ENCODE data around the gene ADAP1.
"Not testable (repeated sequence)": the region's sequence is repeated elsewhere in the genome, so short reads cannot be mapped to it uniquely, and the experiment has no call there.

The ADAP1 gene

DNA sequence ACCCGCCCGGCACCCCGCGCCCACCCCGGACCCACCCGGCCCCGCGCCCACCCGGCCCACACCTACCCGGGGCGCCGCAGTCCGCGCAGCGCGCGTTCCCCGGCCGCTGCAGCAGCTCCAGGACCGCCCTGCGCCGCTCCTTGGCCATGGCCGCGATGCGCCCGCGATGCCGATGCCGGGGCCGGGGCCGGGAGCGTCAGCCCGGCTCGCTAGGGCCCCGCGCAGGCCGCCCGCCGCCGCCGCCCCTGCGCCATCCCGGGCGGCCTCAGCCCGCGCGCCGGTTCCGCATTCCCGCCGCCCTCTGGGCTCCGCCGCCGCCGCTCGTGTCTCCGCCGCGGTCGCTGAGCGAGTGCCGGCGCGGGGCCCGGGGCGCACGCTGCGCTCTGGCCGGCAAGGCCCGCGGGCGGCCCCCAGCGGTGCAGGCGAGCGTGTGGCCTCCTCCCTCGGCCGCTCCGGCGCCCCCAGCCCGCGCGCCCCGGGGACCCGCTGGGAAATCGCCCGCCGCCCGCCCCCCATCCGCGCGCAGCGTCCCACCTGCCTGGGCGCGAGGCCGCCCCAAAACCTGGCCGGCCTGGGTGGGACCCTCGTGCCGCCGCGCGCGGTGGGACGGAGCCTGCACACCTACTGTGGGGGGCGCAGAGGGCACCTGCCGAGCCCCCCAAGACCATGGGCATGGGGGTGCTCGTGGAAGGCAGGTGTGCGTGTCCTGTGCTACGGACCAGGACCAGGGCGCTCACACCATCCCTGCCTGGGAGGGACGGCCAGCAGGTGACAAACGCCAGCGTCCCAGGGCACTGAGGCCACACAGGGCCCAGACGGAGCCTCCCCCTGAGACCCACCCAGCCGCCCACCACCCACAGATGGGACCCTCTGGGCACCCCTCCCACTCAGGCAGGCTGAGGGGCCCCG lies at the start of gene ADAP1:
TSS of gene ADAP1 (minus strand) at position 351 of the 909 bp plus-strand sequence. CDS start at position 148, 203 bp downstream.
- DNase-seq = peak; percentile 59

GRCh38 chr7:1002445-1002844 lies 48.0 kb upstream of the ADAP1 start:
- not testable (repeated sequence) for DNase-seq

DNA sequence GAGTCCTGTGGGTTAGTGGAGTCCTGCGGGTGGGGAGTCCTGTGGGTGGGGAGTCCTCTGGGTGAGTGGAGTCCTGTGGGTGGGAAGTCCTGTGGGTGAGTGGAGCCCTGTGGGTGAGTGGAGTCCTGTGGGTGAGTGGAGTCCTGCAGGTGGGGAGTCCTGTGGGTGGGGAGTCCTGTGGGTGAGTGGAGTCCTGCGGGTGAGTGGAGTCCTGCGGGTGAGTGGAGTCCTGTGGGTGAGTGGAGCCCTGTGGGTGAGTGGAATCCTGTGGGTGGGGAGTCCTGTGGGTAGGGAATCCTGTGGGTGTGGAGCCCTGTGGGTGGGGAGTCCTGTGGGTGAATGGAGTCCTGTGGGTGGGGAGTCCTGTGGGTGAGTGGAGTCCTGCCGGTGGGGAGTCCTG lies 47.5 kb upstream of the ADAP1 start:
- not testable (repeated sequence) for DNase-seq

DNA sequence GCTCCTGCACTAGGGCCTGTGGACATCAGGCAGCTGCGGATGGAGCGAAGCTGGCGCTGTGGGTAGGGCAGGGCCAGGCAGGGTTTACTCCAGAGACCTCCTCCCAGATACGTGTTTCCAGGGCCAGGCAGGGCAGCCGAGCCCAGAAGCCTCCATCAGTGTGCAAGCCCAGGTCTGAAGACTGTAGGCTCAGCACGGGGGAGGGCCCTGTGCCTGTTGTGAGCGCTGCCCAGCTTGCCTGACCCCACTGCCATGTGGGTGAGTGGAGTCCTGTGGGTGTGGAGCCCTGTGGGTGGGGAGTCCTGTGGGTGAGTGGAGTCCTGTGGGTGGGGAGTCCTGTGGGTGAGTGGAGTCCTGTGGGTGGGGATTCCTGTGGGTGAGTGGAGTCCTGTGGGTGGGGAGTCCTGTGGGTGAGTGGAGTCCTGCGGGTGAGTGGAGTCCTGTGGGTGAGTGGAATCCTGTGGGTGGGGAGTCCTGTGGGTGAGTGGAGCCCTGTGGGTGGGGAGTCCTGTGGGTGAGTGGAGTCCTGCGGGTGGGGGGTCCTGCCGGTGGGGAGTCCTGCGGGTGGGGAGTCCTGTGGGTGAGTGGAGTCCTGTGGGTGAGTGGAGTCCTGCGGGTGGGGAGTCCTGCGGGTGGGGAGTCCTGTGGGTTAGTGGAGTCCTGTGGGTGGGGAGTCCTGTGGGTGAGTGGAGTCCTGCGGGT lies 46.7 kb upstream of the ADAP1 start:
- not testable (repeated sequence) for DNase-seq

DNA sequence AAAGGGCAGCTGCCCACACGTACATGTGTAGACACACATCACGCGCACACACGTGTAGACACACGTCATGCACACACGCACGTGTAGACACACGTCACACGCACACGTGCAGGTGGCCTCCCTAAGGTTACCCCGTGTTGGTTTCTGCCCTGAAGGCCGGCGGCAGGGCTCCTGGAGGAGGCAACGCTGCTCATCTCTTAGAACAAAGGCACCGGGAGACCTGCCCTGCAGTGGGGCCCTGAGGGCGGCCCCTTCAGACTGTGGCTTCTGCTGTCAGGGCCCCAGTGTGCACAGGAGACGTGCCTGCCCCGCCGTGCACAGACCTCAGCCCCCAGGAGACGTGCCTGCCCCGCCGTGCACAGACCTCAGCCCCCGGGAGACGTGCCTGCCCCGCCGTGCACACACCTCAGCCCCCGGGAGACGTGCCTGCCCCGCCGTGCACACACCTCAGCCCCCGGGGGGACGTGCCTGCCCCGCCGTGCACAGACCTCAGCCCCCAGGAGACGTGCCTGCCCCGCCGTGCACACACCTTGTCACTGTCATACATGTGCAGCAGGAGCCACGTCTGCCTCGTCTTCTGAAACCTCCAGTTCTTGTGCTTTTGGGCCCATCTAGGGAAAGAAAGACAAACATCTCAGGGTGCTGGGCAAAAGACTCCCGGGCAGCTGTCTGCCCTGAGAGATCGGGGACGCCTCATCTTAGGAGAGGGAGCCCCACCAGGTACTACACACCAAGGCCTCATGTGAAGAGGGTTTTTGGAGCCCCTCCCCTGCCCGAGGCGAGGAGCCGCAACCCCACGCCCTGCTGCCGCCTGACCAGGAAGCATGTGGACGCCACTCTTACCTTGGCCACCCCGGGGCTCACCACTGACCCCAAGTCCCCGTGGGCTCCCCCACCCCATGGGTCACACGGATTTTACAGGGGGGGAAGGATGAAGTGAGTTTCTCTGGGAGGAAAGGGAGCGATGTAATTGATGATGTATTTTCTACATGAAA lies 45.8 kb upstream of the ADAP1 start:
- no peak for DNase-seq

- DNase-seq = no peak
Measured at GRCh38 chr7:999149-999879, 44.8 kb upstream of the ADAP1 start.

DNA sequence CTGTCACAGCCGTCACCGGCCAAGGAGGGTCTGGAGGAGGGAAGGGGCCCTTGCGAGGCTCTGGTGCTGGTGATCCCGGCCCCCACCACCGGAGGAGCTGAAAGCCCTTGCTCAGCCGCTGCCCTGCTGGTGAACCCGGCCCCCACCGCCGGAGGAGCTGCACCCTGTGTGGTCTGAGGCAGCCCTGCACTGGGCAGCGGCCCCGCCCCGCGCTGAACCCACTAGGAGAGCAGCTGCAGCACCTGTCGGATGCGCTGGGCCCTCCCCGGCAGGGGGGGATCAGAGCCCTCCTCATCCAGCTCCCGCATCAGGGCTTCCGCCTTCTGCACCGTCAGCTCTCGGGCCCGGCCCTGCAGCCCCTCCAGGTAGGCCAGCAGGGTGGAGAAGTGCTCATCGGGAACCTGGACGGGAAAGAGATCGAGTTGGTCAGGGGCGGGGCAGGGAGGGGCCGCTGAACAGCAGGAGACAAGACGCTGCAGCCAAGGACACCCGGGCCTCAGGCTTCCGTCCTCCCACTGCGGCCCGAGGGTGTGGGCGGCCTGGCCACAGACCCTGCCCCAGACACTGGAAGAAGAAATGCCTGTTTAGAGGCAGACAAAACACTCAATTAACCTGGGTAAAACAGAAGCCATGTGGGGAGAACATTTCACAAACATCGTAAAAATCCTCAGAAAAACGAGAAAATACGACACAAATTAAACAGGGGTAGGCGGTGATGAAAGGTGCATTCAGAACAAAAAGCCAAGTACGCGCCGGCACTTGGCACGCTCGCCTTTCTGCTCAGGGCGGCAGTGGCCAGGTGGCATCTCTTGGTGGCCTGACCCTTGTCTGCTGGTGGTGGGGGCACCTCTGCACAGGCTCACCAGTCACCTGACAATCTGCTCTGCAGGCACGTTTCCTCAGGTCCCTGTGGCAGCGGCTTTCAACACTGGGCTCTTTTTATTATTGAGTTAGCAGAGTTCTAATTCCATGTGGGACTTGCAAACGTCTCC lies 43.2 kb upstream of the ADAP1 start:
- no peak for DNase-seq

DNA sequence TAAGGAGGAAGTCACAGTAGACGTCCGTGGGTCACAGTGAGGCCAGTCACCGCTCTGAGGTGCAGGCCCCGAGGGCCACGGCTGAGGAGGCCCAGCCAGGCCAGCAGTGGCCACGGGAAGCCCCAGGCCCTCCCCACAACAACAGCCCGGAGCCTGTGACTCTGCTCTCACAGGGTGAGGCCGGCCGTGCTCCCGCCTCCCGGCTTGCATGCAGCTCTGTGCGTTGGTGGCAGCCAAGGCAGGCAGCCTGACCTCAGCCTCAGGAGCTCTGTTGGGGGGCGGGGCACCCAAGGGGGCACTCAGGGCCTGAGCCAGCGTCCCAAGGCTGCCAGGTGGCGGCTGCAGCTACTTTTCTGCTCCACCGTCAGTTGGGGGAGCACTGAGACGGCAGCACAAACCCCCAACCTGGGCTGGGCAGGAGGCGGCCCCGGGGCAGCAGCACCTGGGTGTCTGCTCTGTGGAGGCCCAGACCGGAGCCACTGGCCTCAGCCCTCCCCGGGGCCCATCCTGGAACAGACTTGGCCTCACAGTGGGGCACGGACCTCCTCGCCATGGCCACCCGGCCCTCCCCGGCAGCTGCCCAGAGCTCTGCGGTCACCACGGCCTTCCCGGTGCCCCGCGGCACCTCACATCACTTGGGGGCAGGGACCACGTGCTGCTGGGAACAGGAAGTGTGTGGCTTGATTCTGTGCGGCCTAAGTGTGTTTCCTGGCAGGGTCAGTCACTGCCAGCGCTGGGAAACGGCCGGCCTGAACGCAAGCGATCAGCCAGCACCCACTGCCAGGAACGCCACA lies 41.8 kb upstream of the ADAP1 start:
- DNase-seq = no peak

DNA sequence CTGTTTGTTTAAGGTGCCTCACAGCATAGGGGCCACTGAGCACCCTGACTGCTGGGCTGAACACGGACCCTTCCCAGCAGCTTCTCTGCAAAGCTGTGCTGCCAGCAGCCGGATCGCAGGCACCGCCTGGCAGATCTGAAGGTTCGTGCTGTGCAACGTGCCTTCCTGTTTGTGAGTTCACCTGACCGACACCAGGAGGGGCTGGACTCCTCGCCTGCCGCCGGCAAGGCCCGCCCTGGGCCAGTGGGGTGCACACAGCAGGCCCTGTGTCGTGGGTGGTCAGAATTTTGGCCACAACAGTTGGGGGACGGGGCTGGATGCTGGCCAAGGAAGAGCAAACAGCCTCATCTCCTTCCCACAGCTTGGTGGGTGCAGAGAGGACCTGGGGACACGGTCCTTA lies 41.1 kb upstream of the ADAP1 start:
- DNase-seq = no peak

DNA sequence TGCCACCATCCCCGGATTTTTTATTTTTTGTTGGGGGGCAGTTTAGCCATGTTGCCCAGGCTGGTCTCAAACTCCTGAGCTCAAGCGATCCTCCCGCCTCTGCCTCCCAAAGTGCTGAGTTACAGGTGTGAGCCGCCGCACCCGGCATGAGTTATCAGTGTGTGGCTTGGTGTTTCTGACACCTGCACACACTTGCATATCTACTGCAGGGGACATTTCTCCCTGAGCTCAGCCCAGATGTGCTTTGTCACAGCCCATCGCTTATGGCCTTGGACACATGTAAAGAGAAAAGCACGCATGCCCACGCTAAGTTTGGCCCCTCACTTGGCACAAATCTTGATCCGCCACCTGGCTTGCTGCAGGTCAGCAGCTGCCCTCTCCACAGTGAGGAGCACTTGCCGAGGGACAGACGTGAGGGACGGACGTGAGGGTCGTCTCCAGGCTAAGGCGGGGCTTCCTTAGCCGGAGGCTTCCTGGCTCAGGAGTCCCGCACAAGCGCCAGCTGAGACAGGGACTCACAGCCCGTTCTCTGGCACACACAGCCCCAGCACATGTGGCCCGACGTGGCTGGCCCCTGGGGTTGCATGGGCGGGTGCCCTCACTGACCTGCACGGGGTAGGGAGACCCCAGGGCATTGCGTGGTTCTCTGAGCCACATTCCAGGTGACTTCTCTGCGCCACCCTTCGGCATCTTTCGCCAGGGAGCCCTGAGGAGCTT lies 40.3 kb upstream of the ADAP1 start:
- DNase-seq = no peak

- peak; percentile 93 for DNase-seq
Measured at GRCh38 chr7:992709-993607, 38.5 kb upstream of the ADAP1 start.

GRCh38 chr7:991729-992656 lies 37.5 kb upstream of the ADAP1 start:
- DNase-seq = no peak

GRCh38 chr7:990933-991728 lies 36.7 kb upstream of the ADAP1 start:
- DNase-seq = no peak

DNA sequence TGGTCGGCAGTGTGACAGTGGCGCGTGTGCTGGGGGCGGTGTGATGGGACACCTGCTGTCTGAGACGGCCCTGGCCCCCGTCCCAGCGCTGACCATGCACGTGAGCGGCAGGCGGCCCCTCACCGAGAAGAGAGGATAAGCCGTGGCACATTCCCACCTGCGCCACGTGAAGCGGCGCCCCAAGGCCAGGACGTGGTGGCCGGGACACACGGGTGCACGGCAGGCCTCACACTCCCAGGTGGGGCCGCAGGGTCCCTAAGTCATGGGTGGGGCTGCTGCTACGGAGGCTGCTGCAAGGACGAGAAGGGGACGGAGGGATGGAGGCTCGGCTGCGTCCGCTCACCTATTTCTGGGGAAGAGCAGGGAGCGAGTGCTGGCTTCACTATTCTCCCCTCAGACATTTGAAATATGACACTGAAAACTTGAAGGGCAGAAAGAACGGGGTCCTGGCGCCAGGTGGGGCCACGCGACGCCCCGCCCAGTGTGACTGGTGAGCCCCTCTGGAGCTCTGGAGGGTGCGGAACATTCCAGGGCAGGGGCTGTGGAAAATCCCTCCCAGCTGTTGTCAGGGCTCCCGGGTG lies 36.0 kb upstream of the ADAP1 start:
- no peak for DNase-seq

DNA sequence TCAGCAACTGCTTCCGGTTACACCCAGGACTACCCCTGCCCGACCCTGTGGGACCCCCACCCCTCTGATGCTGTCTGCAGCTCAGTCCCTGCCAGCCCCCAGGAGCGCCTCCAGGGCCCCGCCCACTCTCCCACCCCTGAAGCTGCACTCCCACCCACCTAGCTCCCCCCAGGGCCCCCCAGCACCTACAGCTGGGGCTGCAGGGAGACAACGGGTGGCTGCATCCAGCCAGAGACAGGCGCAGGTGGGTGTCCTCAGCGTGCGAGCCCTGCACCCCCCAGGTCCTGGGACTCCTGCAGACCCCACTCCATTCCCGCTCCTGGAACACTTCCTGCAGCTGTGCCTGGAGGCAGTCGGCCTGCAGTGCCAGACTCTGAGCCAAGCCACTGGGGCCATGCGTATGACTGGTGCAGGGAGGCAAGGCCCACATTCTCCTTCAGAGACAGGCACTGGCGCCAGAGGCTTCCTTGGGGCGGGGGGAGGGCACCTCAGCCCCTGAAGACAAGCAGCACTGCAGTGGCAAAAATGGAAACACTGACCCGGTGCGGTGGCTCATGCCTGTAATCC lies 34.6 kb upstream of the ADAP1 start:
- no peak for DNase-seq

Data from activated naive CD4-positive, alpha-beta T cell treated with Interleukin-2 at 50 U/mL for 16 hours (primary cell).